GM23338 (cell line): ENCODE data around the gene ZFHX2. TPM values are rescaled to one million over a fixed set of nuclear protein-coding genes. Genes with fewer than 3 reads are reported as not detected.

Source experiments
- ATAC-seq: fragments of 200-7000 bp; cut with Tn5 transposase; 3 replicates; pipeline ENCODE4 v1.9.1; 2020
- DNase-seq: peaks from one replicate; pipeline ENCODE4 v3.0.0-alpha.2; 2015; ENCODE audit warnings: low spot score
- H2AFZ ChIP-seq: fragments of 200-600 bp; sonication (generic); 2 replicates; pipeline ENCODE4 v1.8.0; 2016; ENCODE audit warnings: antibody characterized with exemption, mild to moderate bottlenecking, moderate library complexity
- H3F3A ChIP-seq: fragments of 200-600 bp; sonication (generic); replicated peaks from 2 replicates; pipeline ENCODE4 v1.8.0; 2017; ENCODE audit warnings: antibody characterized with exemption, mixed run types, low read depth
- H3K27ac ChIP-seq: fragments of 200-600 bp; sonication (generic); 2 replicates; pipeline ENCODE4 v1.6.1; 2016; ENCODE audit warnings: low read depth
- H3K27me3 ChIP-seq: fragments of 200-600 bp; sonication (generic); 2 replicates; pipeline ENCODE4 v1.8.0; 2016; ENCODE audit warnings: mild to moderate bottlenecking, mixed run types, moderate library complexity; ENCODE audit not compliant: insufficient read depth
- H3K36me3 ChIP-seq: fragments of 200-600 bp; sonication (generic); 2 replicates; pipeline ENCODE4 v1.8.0; 2016; ENCODE audit warnings: mild to moderate bottlenecking; ENCODE audit not compliant: insufficient read depth
- H3K4me1 ChIP-seq: fragments of 200-600 bp; sonication (generic); 2 replicates; pipeline ENCODE4 v1.8.0; 2016; ENCODE audit warnings: mild to moderate bottlenecking, moderate library complexity; ENCODE audit not compliant: insufficient read depth
- H3K4me2 ChIP-seq: fragments of 200-600 bp; sonication (generic); 2 replicates; pipeline ENCODE4 v1.7.1; 2017; ENCODE audit warnings: mixed run types
- H3K4me3 ChIP-seq: fragments of 200-600 bp; sonication (generic); 2 replicates; pipeline ENCODE4 v1.6.1; 2016; ENCODE audit warnings: mixed run types
- H3K79me2 ChIP-seq: fragments of 200-600 bp; sonication (generic); replicated peaks from 2 replicates; pipeline ENCODE4 v1.8.0; 2017; ENCODE audit warnings: mild to moderate bottlenecking; ENCODE audit not compliant: insufficient read depth
- H3K9me2 ChIP-seq: fragments of 200-600 bp; sonication (generic); 2 replicates; pipeline ENCODE4 v1.8.0; 2017; ENCODE audit not compliant: insufficient read depth
- H4K20me1 ChIP-seq: fragments of 200-600 bp; sonication (generic); replicated peaks from 2 replicates; pipeline ENCODE4 v1.8.0; 2017; ENCODE audit warnings: mild to moderate bottlenecking; ENCODE audit not compliant: insufficient read depth
- H3K27ac Mint-ChIP-seq: 2 replicates; pipeline ENCODE4 v1.8.0; 2020; ENCODE audit warnings: inconsistent platforms, mild to moderate bottlenecking, moderate library complexity, mixed read lengths
- H3K27me3 Mint-ChIP-seq: 3 replicates; pipeline ENCODE4 v1.8.0; 2022; ENCODE audit warnings: low read depth, mild to moderate bottlenecking, moderate library complexity, mixed read lengths, inconsistent platforms; ENCODE audit not compliant: insufficient read depth, poor library complexity
- H3K36me3 Mint-ChIP-seq: 3 replicates; pipeline ENCODE4 v1.8.0; 2021; ENCODE audit warnings: low read depth, mild to moderate bottlenecking, inconsistent platforms, moderate library complexity, mixed read lengths
- H3K4me1 Mint-ChIP-seq: 3 replicates; pipeline ENCODE4 v1.8.0; 2020; ENCODE audit warnings: mild to moderate bottlenecking, inconsistent platforms, mixed read lengths
- H3K4me3 Mint-ChIP-seq: 3 replicates; pipeline ENCODE4 v1.8.0; 2021; ENCODE audit warnings: moderate library complexity, mild to moderate bottlenecking, inconsistent platforms, mixed read lengths
- H3K9me3 Mint-ChIP-seq: 3 replicates; pipeline ENCODE4 v1.8.0; 2020; ENCODE audit warnings: moderate library complexity, mild to moderate bottlenecking, inconsistent platforms, mixed read lengths
- CREB1 ChIP-seq: fragments of 250-450 bp; sonication (Bioruptor Pico); IDR thresholded peaks from 2 replicates; pipeline ENCODE4 v1.5.0; 2020; ENCODE audit warnings: low read depth, mild to moderate bottlenecking, moderate library complexity
- EZH2 ChIP-seq: fragments of 200-600 bp; sonication (generic); IDR thresholded peaks from one replicate; pipeline ENCODE4 v1.8.0; 2017; ENCODE audit warnings: antibody characterized with exemption, mild to moderate bottlenecking, low read depth; ENCODE audit not compliant: unreplicated experiment
- EZH2phosphoT487 ChIP-seq: fragments of 200-600 bp; sonication (generic); IDR thresholded peaks from one replicate; pipeline ENCODE4 v1.8.1; 2018; ENCODE audit warnings: antibody characterized with exemption; ENCODE audit not compliant: unreplicated experiment
- JUNB ChIP-seq: IDR thresholded peaks from one replicate; pipeline ENCODE4 v1.6.1; 2016; ENCODE audit warnings: antibody characterized with exemption; ENCODE audit not compliant: unreplicated experiment
- POLR2AphosphoS5 ChIP-seq: IDR thresholded peaks from 2 replicates; pipeline ENCODE4 v1.6.1; 2016; ENCODE audit warnings: antibody characterized with exemption, low read depth
- STAT1 ChIP-seq: IDR thresholded peaks from one replicate; pipeline ENCODE4 v1.6.1; 2016; ENCODE audit warnings: antibody characterized with exemption; ENCODE audit not compliant: unreplicated experiment
- ZNF331 ChIP-seq: fragments of 250-450 bp; sonication (Bioruptor Pico); IDR thresholded peaks from 2 replicates; pipeline ENCODE4 v1.5.0; 2020; ENCODE audit warnings: low read depth, mild to moderate bottlenecking, moderate library complexity
- polyA plus RNA-seq: library from polyadenylated mRNA; unstranded; fragments of >200 nt; fragmentation: Nextera tagmentation; extraction: Ambion mirVana; gene quantifications from 2 replicates; pipeline ENCODE4 v1.2.1, GENCODE V29; 2016
- total RNA-seq: library from RNA; depleted of rRNA; stranded (reverse); fragments of >200 nt; shearing (Covaris generic); gene quantifications from 2 replicates; pipeline ENCODE4 v1.2.3, GENCODE V29; 2014
- TF ChIP-seq, protein P1 (sequence below): IDR thresholded peaks from one replicate; pipeline ENCODE4 v1.6.1; 2018; ENCODE audit warnings: antibody characterized with exemption; ENCODE audit not compliant: unreplicated experiment
- TF ChIP-seq, protein P2 (sequence below), 2 experiments: fragments of 200-600 bp in 1 of 2; sonication (generic) in 1 of 2; conservative IDR thresholded peaks; 2 replicates each; pipeline versions ENCODE4 v1.5.1 to v1.6.1; 2016 to 2017; ENCODE audit warnings: antibody characterized with exemption in 2 of 2, low read depth in 2 of 2, mild to moderate bottlenecking in 2 of 2, moderate library complexity in 1 of 2
- TF ChIP-seq, protein P3 (sequence below): IDR thresholded peaks from 2 replicates; pipeline ENCODE4 v1.6.1; 2016; ENCODE audit warnings: antibody characterized with exemption

ZFHX2 gene
- total and polyA plus RNA-seq, 2 experiments from 2014 or later = 11.6 to 18.5 TPM

DNA sequence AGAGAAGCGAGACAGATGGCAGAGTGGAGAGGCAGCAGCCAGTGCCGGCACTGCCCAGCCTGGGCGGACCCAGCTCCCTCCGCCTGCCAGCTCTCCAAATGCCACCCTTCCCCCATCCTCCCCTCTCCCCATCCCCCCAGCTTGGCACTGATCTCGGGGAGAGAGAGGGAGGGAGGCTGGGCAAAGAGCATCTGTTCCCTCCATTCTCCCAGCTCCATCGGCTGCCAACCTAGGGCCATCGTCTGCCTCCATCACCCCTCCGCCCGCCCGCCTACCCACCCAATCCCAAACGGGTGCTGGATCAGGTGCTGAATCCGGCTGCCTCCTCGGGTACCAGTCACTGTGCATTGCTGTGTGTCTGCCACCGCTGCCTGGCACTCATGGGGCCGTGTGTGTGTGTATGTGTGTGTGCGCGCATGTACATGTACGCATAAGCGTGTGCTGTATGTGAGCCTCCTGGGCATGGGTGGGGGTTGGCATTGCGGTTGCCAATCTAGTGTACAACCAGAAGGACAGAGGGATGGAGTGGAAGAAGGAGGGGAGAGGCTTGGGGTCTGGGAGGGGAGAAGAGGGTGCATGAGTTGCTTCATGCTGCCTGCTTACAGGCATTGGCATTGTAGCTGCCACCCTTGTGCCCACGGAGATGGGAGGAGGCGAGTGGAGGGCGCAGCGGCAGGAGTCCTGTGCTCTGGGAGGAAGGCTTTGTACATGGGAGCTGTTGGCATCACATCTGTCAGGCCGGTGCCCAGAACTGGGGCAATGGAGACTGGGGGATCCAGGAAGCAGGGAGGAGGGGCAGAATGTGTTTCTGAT lies 38.4 kb downstream of the ZFHX2 start:
- peaks cover 17% of the 10 kb centered on the region for H3K27me3 Mint-ChIP-seq
- H3K4me2 ChIP-seq = no peak overlapping the region

More for the DNA sequence above, 38.4 kb downstream of the ZFHX2 start:
- no peaks in the 10 kb centered on the region for H3K79me2 ChIP-seq
- H3K36me3 ChIP-seq = no peaks in the 10 kb centered on the region
- TF ChIP-seq STAT1 (no peak), ZNF331 (CRISPR knock-in tag) (no peak), EZH2 (no peak), JUNB (no peak), CREB1 (CRISPR knock-in tag) (no peak), EZH2phosphoT487 (no peak), POLR2AphosphoS5 (no peak)
- TF ChIP-seq, protein P1, sequence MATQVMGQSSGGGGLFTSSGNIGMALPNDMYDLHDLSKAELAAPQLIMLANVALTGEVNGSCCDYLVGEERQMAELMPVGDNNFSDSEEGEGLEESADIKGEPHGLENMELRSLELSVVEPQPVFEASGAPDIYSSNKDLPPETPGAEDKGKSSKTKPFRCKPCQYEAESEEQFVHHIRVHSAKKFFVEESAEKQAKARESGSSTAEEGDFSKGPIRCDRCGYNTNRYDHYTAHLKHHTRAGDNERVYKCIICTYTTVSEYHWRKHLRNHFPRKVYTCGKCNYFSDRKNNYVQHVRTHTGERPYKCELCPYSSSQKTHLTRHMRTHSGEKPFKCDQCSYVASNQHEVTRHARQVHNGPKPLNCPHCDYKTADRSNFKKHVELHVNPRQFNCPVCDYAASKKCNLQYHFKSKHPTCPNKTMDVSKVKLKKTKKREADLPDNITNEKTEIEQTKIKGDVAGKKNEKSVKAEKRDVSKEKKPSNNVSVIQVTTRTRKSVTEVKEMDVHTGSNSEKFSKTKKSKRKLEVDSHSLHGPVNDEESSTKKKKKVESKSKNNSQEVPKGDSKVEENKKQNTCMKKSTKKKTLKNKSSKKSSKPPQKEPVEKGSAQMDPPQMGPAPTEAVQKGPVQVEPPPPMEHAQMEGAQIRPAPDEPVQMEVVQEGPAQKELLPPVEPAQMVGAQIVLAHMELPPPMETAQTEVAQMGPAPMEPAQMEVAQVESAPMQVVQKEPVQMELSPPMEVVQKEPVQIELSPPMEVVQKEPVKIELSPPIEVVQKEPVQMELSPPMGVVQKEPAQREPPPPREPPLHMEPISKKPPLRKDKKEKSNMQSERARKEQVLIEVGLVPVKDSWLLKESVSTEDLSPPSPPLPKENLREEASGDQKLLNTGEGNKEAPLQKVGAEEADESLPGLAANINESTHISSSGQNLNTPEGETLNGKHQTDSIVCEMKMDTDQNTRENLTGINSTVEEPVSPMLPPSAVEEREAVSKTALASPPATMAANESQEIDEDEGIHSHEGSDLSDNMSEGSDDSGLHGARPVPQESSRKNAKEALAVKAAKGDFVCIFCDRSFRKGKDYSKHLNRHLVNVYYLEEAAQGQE = no peak
- TF ChIP-seq, protein P2, sequence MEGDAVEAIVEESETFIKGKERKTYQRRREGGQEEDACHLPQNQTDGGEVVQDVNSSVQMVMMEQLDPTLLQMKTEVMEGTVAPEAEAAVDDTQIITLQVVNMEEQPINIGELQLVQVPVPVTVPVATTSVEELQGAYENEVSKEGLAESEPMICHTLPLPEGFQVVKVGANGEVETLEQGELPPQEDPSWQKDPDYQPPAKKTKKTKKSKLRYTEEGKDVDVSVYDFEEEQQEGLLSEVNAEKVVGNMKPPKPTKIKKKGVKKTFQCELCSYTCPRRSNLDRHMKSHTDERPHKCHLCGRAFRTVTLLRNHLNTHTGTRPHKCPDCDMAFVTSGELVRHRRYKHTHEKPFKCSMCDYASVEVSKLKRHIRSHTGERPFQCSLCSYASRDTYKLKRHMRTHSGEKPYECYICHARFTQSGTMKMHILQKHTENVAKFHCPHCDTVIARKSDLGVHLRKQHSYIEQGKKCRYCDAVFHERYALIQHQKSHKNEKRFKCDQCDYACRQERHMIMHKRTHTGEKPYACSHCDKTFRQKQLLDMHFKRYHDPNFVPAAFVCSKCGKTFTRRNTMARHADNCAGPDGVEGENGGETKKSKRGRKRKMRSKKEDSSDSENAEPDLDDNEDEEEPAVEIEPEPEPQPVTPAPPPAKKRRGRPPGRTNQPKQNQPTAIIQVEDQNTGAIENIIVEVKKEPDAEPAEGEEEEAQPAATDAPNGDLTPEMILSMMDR (conservative IDR thresholded peaks at IDR 0.05; ENCODE audit: low read depth in 2 of 2) = no peak
- TF ChIP-seq, protein P3, sequence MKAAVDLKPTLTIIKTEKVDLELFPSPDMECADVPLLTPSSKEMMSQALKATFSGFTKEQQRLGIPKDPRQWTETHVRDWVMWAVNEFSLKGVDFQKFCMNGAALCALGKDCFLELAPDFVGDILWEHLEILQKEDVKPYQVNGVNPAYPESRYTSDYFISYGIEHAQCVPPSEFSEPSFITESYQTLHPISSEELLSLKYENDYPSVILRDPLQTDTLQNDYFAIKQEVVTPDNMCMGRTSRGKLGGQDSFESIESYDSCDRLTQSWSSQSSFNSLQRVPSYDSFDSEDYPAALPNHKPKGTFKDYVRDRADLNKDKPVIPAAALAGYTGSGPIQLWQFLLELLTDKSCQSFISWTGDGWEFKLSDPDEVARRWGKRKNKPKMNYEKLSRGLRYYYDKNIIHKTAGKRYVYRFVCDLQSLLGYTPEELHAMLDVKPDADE = no peak
- ATAC-seq = no peak
- H3K27ac ChIP-seq = no peak overlapping the region
- Mint-ChIP-seq H3K9me3 (no peaks in the 10 kb centered on the region), H3K27ac (no peak overlapping the region), H3K4me3 (no peak overlapping the region), H3K4me1 (peaks cover 26% of the 10 kb centered on the region), H3K36me3 (no peaks in the 10 kb centered on the region)
- no peaks in the 10 kb centered on the region for H3K27me3 ChIP-seq
- H2AFZ ChIP-seq = no peak overlapping the region
- peaks cover 19% of the 10 kb centered on the region for H3K4me1 ChIP-seq
- DNase-seq = no peak
- H3K9me2 ChIP-seq = 0 out of 2 replicates have a peak, but pooled peaks cover 10% of the 10 kb centered on the region
- H4K20me1 ChIP-seq = no peaks in the 10 kb centered on the region
- H3K4me3 ChIP-seq = no peak overlapping the region
- no peaks in the 10 kb centered on the region for H3F3A ChIP-seq
